Sigmoid colon (tissue), 4 donors: ENCODE results near the gene TAF7.

Source experiments
- CTCF ChIP-seq, 4 experiments: fragments of 450-650 bp in 3 of 4; fragments of 200-600 bp in 1 of 4; IDR thresholded peaks; one replicate each; pipeline ENCODE4 v1.5.1; 2016 to 2019; ENCODE audit warnings: antibody characterized with exemption in 4 of 4, mild to moderate bottlenecking in 3 of 4, moderate library complexity in 2 of 4
- EP300 ChIP-seq, 4 donors: sonication (generic); formaldehyde crosslinking; IDR thresholded peaks; one replicate each; pipeline ENCODE4 v1.6.1; 2017; ENCODE audit warnings: antibody characterized with exemption in 4 of 4
- POLR2A ChIP-seq, 2 donors: fragments of 450-650 bp; IDR thresholded peaks; one replicate each; pipeline ENCODE4 v1.6.1; 2016; ENCODE audit warnings: antibody characterized with exemption in 2 of 2, mild to moderate bottlenecking in 2 of 2, moderate library complexity in 2 of 2
- POLR2AphosphoS5 ChIP-seq, 4 donors: sonication (generic); formaldehyde crosslinking; IDR thresholded peaks; one replicate each; pipeline ENCODE4 v1.6.1; 2017; ENCODE audit warnings: antibody characterized with exemption in 4 of 4

- TF ChIP-seq CTCF (IDR thresholded peaks at IDR 0.05) (no peak), POLR2AphosphoS5 (IDR thresholded peaks at IDR 0.05) (no peak), EP300 (IDR thresholded peaks at IDR 0.05) (no peak), POLR2A (IDR thresholded peaks at IDR 0.05) (no peak)
Observed at GRCh38 chr5:141298376-141298775, 22.2 kb downstream of the TAF7 start.
